ENCODE results near the gene MSTN.

MSTN gene

GRCh38 chr2:190099890-190100697, 37.6 kb upstream of the MSTN start:
- Histone ChIP-seq H3K27me3 (ENCODE audit: insufficient read depth, low read length, poor library complexity) (no peaks in the 10 kb centered on the region), H3K4me3 (ENCODE audit: low read depth in 1 of 2, low read length in 2 of 2) (no peak overlapping the region), H2AFZ (ENCODE audit: low read depth, low read length) (no peak overlapping the region), H3K79me2 (ENCODE audit: insufficient read depth, low read length) (no peaks in the 10 kb centered on the region), H3K36me3 (ENCODE audit: insufficient read depth, low read length) (no peaks in the 10 kb centered on the region), H3K4me2 (ENCODE audit: insufficient read depth, low read length) (no peak overlapping the region), H4K20me1 (ENCODE audit: insufficient read depth, low read length) (no peaks in the 10 kb centered on the region), H3K27ac (ENCODE audit: low read length) (no peak overlapping the region), H3K9ac (ENCODE audit: low read depth, low read length) (no peak overlapping the region), H3K9me3 (ENCODE audit: insufficient read depth, low read length, severe bottlenecking) (peaks cover 3% of the 10 kb centered on the region), H3K4me1 (ENCODE audit: insufficient read depth, low read length) (no peaks in the 10 kb centered on the region)
- ATAC-seq (ENCODE audit: insufficient read depth, low read depth): no peak
- DNase-seq: no peak
- no peak for TF ChIP-seq EZH2 (IDR thresholded peaks at IDR 0.05; ENCODE audit: borderline replicate concordance, low read depth, low read length, severe bottlenecking)
- no peak for TF ChIP-seq CTCF (IDR thresholded peaks at IDR 0.05; ENCODE audit: borderline replicate concordance, extremely low read depth, low read length, poor library complexity, severe bottlenecking)

- Histone ChIP-seq H3K4me1 (ENCODE audit: insufficient read depth, low read length) (no peaks in the 10 kb centered on the region), H2AFZ (ENCODE audit: low read depth, low read length) (no peak overlapping the region), H3K36me3 (ENCODE audit: insufficient read depth, low read length) (no peaks in the 10 kb centered on the region), H4K20me1 (ENCODE audit: insufficient read depth, low read length) (no peaks in the 10 kb centered on the region), H3K4me2 (ENCODE audit: insufficient read depth, low read length) (no peak overlapping the region), H3K79me2 (ENCODE audit: insufficient read depth, low read length) (no peaks in the 10 kb centered on the region), H3K9ac (ENCODE audit: low read depth, low read length) (no peak overlapping the region), H3K27me3 (ENCODE audit: insufficient read depth, low read length, poor library complexity) (no peaks in the 10 kb centered on the region), H3K4me3 (ENCODE audit: low read depth in 1 of 2, low read length in 2 of 2) (no peak overlapping the region), H3K9me3 (ENCODE audit: insufficient read depth, low read length, severe bottlenecking) (peaks cover 3% of the 10 kb centered on the region), H3K27ac (ENCODE audit: low read length) (no peak overlapping the region)
- no peak for DNase-seq
- no peak for ATAC-seq (ENCODE audit: insufficient read depth, low read depth)
- TF ChIP-seq CTCF (IDR thresholded peaks at IDR 0.05; ENCODE audit: borderline replicate concordance, extremely low read depth, low read length, poor library complexity, severe bottlenecking) (no peak), EZH2 (IDR thresholded peaks at IDR 0.05; ENCODE audit: borderline replicate concordance, low read depth, low read length, severe bottlenecking) (no peak)
These were observed 36.3 kb upstream of the MSTN start for GRCh38 chr2:190098851-190099250.

GRCh38 chr2:190097115-190097514, 34.6 kb upstream of the MSTN start:
- H3K79me2 ChIP-seq (ENCODE audit: insufficient read depth, low read length): no peaks in the 10 kb centered on the region

More at GRCh38 chr2:190097115-190097514, 34.6 kb upstream of the MSTN start:
- TF ChIP-seq CTCF (IDR thresholded peaks at IDR 0.05; ENCODE audit: borderline replicate concordance, extremely low read depth, low read length, poor library complexity, severe bottlenecking) (no peak), EZH2 (IDR thresholded peaks at IDR 0.05; ENCODE audit: borderline replicate concordance, low read depth, low read length, severe bottlenecking) (no peak)
- Histone ChIP-seq H3K4me1 (ENCODE audit: insufficient read depth, low read length) (no peaks in the 10 kb centered on the region), H3K27ac (ENCODE audit: low read length) (no peak overlapping the region), H2AFZ (ENCODE audit: low read depth, low read length) (no peak overlapping the region), H3K9me3 (ENCODE audit: insufficient read depth, low read length, severe bottlenecking) (peaks cover 3% of the 10 kb centered on the region), H3K9ac (ENCODE audit: low read depth, low read length) (no peak overlapping the region), H3K4me2 (ENCODE audit: insufficient read depth, low read length) (no peak overlapping the region), H3K27me3 (ENCODE audit: insufficient read depth, low read length, poor library complexity) (no peaks in the 10 kb centered on the region), H4K20me1 (ENCODE audit: insufficient read depth, low read length) (no peaks in the 10 kb centered on the region), H3K4me3 (ENCODE audit: low read depth in 1 of 2, low read length in 2 of 2) (no peak overlapping the region), H3K36me3 (ENCODE audit: insufficient read depth, low read length) (no peaks in the 10 kb centered on the region)
- DNase-seq (no peak), ATAC-seq (ENCODE audit: insufficient read depth, low read depth) (no peak)

Data from DND-41 (cell line).